GM19238 (cell line): Measurements from ENCODE around the gene TMEM120B.
"Not testable (repeated sequence)": the region's sequence is repeated elsewhere in the genome, so short reads cannot be mapped to it uniquely, and the experiment has no call there.

Experiments
- DNase-seq: peaks from one replicate; pipeline ENCODE4 v3.0.0; 2011; ENCODE audit warnings: low spot score; ENCODE audit not compliant: insufficient read length

Gene TMEM120B

DNA sequence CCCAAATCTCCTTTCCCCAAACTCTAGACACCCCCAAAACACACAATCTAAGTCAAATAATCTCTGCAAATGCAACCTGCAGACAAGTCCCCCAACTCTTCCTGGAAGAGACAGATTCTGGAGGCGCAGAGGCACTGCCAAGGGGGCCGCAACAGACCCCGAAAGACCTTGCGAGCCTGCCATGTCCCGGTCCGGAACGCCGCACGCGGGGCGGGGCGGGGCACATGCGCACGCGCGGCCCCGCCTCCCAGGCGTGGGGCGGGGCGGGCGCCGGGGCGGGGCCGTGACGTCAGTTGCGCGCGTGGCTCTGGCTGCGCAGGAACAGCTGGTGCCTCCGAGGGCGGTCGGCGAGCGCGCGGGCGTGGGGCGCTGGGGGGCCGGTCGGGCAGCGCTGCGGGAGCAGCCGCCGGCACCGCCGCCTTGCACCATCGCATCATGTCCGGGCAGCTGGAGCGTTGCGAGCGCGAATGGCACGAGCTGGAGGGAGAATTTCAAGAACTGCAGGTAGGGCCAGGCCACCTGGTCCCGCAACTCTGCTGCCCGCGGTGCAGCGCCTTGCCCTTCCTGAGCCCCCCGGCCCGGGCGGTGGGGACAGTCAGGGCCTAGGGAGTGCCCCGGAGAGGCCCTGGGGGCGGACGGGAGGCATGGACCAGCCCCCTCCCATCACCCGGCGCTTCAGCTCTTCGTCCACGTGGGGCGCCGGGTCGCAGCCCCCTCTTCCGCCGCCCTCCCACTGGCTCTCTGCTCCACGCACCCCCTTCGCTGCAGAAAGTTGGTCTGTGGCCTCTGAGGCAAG is at the start of gene TMEM120B:
Gene TMEM120B (plus strand): TSS at position 292 of the 796 bp plus-strand sequence. CDS start 144 bp downstream, at position 436.
- peak; percentile 77 for DNase-seq

DNA sequence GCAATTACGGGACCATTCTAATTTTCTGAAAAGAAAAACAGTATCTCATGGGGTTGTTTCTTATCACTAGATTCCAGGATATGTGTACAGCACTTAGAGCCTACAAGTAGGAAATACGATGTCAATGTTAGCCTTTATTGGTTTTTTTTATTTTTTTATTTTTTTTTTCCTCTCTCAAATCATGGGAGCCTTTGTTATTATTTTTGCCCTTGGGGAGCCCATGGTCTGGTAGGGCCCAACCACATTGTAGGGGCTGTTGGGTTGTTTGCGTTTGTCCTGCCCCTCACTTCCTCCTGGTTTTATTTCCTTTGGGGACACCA is 49.0 kb upstream of the TMEM120B start:
- DNase-seq: no peak

DNA sequence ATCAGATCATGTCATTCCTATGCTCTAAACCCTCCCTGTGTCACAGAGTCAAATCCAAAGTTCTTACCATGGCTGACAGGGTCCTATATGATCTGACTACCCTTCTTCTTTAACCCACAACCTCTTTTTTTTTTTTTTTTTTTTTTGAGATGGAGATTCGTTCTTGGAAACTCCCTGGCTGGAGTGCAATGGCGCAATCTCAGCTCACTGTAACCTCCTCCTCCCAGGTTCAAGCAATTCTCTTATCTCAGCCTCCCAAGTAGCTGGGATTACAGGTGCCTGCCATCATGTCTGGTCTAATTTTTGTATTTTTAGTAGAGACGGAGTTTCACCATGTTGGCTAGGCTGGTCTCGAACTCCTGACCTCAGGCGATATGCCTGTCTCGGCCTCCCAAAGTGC is 45.7 kb upstream of the TMEM120B start:
- not testable (repeated sequence) for DNase-seq

DNA sequence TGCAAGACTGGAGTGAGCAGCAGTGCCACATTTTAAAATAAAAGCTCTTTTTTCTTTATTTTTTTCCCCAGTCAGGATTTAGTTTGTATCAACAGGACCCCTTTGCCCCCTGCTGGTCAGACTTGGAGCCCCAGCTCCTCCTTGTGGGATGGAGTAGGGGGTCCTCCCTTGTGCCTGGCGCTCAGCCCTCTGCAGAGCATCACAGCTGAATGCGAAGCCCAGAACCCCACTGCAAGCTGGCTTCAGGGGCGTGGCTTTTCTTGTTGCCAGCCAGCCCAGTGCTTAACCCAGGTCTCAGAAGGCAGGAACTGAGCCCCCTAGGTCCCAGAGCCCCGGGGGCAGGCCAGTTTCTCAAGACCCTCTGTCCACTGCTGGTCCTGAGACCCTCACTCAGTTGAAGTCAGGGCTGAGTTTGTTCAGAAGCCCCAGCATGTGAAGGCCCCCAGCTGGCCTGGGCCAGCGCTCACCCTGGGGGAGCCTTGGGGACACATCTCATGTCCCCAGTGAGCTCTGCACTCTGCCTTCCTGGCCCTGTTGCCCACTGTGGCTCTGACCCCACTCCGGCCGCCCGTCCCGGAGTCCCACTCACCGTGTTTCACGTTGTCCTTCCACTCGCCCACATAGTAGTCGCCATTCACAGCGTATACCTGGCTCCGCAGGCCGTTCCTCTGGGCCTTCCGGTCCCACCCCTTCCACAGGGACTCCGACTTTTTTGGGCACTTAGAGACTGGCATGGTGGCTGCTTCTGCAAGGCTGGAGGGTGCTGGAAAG is 43.6 kb upstream of the TMEM120B start:
- no peak for DNase-seq

DNA sequence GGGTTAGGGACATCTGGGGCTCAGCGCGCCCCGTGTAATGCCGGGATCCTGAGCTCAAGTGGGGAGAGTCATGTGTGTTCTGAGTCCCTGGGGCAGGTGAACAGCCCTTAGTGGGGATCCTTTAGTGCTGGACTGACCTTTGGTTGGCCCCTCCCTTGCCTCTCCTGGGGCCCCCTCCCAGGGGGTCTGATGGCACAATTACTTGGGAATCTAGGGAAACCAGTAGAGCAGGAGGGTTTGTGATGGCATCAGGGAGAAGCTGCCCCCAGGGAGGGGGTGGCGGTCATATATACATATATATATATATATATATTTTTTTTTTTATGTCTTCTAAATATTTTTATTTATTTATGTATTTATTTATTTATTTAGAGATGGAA is 43.0 kb upstream of the TMEM120B start, which contains the start of gene MORN3:
Gene MORN3 (minus strand): TSS at position 134 of the 380 bp plus-strand sequence. CDS start 171 bp downstream, outside the sequence.
- no peak for DNase-seq

DNA sequence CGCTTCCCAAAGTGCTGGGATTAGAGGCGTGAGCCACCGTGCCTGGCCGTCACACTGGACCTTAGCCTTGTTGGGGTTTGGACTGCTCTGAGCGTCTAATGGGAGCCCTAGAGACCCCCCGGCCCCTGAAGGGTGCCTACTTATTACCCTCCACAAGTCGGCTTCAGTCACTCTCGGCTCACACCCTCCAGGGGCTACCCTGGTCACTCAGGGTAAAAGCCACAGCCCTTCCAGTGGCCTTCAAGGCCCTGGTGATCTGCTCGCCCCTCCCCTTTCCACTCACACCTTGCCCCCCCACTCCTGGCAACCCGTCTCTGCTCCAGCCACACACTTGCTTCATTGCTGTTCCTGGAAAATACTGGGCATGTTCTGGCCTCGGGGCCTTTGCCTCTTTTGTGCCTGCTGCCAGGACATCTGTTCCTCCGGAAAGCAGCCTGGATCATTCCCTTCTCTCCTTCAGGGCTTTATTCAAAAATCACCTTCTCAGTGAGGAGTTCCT is 39.5 kb upstream of the TMEM120B start:
- no peak for DNase-seq

DNA sequence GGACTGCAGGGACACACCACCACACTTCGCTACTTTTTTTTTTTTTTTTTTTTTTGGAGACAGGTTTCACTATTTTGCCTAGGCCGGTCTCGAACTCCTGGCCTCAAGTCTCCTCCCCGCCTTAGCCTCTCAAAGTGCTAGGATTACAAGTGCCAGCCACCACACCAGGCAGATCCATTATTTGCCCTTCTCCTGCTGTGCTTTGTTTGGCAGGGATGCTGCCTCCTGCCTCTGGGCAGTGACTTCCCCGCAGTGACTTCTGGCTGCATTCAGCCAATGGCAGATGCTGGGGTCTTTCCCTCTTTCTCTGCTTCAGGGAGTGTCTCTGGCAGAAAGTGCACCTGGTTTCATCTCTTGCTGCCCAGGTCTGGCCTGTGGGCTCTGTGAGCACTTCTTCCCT is 36.4 kb upstream of the TMEM120B start:
- no peak for DNase-seq

DNA sequence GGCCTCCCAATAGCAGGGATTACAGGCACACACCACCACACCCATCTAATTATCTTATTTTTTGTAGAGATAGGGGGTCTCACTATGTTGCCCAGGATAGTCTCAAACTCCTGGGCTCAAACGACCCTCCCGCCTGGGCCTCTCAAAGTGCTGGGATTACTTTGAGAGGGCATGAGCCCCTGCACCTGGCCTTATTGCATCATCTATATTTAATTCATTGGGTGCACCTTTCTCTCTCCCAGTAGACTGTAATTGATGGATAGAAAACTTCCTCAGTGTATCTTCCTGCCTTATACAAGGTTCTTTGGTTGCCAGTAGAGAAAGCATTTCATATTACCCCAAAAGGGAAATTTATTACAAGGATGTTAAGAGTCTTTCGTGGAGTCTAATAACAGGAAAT is 34.2 kb upstream of the TMEM120B start:
- no peak for DNase-seq

DNA sequence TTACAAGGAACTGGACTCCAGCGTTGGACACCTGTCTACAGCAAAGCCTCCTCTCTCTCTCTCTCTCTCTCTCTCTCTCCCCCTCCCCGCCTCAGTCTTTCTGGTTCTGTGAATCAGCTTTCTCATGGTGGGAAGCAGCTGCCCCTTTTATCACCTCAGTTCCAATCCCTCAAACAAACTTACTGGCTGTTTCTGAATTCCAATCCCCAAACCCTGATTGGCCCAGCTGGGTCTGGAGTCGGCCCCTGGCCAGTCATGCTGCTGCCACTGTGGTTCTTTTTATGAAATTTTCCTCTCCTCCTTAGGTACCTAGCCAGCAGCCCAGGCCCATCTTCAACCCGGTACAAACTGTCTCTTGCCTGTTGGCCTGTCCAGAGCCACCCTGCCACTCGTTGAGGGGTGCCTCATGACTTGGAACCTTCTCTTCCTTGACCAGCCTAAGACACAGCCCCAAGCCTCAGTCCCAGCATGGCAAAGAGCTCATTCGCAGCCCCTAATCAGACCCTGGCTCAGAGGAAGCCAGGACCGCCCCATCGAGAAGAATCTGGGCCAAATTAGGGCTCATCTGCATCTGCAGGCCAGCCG is 33.7 kb upstream of the TMEM120B start:
- no peak for DNase-seq

DNA sequence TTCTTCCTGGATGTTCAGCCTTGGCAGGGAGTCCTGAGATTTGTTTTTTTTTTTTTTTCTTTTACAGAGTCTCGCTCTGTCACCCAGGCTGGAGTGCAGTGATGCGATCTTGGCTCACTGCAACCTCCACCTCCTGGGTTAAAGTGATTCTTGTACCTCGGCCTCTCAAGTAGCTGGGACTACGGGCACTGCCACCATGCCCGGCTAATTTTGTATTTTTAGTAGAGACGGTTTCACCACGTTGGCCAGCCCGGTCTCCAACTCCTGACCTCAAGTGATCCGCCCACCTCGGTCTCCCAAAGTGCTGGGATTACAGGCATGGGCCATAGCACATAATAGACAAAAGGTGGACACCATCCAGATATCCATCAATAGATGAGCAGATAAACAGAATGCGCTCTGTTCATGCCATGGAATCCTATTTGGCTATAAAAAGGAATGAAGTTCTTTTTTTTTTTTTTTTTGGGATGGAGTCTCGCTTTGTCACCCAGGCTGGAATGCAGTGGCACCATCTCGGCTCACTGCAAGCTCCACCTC is 32.8 kb upstream of the TMEM120B start:
- not testable (repeated sequence) for DNase-seq

DNA sequence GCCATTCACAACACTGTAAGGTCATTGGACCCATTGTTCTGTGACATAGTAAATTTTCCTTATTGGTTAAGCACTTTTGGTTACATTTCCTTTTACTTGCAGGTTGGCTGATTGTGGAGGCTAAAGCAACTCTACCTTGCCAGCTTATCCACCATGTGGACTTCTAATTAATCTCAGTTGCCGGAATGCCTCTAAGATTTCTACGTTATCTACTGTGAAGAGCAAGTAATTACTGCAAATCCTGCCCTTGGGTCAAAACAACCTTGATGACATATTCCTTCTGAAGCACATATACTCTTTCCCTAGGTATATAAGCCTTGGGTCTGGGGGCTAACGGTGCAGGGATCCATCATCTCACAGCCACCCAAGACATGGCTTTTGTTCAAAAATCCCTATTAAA is 23.6 kb upstream of the TMEM120B start:
- DNase-seq: no peak

DNA sequence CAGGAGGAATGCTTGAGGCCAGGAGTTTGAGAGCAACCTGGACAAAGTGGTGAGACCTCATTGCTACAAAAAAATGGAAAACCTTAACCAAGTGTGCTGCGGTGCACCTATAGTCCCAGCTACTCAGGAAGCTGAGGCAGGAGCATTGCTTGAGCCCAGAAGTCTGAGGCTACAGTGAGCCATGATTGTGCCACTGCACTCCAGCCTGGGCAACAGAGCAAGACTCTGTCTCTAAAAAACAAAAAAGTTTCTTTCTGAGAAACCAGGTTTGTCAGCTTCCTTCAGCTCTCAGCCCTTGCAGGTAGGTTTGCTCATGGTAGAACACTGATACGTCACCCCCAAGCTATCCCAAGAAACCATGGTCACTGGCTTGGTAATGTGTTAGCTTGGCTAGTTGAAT is 23.1 kb upstream of the TMEM120B start:
- no peak for DNase-seq

DNA sequence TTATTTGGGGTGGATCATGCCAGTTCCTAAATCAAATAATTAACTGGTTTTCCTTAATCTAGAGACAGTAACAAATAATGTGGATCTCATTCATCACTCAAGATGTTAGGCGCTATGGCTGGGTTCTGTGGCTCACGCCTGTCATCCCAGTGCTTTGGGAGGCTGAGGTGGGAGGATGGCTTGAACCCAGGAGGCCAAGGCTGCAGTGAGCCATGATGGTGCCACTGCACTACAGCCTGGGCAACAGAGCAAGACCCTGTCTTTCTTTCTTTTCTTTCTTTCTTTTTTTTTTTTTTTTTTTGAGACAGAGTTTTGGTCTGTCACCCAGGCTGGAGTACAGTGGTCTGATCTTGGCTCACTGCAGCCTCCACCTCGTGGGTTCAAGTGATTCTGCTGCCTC is 19.8 kb upstream of the TMEM120B start:
- not testable (repeated sequence) for DNase-seq

DNA sequence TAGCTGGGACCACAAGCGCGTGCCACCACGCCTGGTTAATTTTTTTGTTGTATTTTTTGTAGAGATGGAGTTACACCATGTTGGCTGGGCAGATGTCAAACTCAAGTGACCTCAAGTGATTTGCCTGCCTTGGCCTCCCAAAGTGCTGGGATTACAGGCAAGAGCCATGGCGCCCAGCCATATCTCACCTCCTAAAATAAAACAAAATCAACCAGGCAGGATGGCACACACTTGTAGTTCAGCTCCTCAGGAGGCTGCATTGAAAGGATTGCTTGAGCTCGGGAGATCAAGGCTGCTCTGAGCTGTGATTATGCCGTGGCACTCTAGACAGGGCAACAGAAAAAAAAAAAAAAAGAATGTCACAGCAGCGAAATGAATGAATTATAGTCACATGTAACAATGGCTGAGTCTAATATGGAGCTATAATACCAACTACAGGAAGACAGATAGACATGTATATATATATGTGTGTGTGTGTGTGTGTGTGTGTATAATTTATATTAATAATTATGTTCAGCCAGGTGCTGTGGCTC is 19.3 kb upstream of the TMEM120B start:
- no peak for DNase-seq

DNA sequence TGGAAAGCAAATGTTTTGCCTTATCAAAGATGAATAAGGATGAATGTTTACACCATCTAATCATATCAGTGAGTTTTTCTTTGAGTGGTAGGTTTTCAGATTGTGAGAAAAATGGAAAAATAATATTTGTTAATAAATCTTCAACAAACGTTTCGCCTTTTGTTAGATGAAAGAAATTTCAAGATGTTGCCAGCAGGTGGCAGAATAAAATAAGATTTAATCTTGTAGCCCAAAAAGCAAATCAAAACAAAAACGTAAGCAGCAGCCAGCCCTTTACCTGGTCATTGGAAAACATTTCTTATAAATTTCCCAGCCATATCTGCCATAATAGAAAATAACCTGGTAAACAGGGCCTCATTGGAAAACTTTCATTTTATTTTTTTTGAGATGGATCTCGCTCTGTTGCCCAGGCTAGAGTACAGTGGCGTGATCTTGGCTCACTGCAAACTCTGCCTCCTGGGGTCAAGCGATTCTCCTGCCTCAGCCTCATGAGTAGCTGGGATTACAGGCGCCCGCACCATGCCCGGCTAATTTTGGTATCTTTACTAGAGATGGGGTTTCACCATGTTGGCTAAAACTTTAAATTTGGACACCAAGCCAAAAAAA is 15.4 kb upstream of the TMEM120B start:
- peak; percentile 20 for DNase-seq

DNA sequence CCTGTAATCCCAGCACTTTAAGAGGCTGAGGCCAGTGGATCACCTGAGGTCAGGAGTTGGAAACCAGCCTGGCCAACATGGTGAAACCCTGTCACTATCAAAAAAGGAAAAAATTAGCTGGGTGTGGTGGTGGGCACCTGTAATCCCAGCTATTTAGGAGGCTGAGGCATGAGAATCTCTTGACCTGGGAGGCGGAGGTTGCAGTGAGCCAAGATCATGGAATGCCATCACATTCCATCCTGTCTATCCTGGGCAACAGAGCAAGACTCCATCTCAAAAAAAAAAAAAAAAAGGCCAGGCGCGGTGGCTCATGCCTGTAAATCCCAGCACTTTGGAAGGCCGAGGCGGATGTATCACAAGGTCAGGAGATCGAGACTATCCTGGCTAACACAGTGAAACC is 14.7 kb upstream of the TMEM120B start:
- not testable (repeated sequence) for DNase-seq

DNA sequence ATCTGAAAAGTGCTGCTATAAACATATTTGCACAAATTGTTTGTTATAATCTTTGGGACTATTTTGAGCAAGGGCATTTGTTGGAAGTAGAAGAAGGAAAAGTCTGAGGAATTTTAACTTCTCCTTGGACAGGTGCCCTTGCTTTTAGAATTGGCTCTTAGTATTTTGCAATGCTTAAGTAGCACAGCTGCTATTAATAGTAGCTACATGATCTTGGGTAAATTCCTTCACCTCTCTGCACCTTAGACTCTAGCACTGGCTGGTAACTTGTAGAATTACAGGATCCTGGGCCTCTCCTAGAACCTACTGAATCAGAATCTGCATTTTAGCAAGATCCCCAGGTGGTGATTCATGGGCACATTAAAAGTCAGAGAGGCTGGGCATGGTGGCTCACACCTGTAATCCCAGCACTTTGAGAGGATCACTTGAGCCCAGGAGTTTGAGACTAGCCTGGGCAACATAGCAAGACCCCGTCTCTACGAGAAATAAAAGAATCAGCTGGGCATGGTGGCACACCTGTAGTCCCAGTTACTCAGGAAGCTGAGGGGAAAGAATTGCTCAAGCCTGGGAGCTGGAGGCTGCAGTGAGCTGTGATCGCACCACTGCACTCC is 10.8 kb upstream of the TMEM120B start:
- no peak for DNase-seq

DNA sequence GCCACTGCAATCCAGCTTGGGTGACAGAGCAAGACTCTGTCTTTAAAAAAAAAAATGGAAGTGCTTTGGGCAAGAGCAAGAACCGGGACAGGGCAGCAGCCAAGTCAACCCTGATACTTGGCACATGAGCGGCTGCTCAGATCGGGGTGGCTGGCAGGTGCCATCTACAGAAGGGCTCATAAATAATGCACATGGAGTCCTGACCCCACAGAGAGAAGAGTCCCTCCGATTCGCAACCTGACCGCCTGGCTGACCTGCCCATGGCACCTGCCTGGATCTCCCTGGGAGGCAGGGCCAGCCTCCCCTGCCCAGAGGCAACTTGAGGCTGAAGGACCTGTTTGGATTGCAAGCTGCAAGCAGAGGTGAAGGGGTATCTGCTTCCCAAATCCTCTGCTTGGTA is 9.6 kb upstream of the TMEM120B start:
- DNase-seq: no peak

DNA sequence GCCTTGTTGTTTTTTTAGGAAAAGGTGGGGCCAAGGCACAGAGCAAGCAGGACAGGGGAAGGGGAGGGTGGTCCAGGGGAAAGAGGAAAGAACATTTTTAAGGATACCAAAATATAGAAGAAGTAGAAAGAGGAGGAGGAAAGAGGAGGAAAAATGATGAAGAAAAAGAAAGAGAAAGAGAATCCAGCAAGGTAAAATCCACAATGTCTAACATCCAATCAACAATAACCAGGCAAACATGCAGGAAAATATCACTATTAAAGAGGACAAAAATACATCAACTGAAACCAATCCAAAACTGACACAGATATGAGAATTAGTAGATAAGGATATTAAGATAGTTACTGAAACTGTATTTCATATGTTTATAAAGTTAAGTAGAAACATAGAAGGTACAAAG is 7.0 kb upstream of the TMEM120B start:
- DNase-seq: no peak

DNA sequence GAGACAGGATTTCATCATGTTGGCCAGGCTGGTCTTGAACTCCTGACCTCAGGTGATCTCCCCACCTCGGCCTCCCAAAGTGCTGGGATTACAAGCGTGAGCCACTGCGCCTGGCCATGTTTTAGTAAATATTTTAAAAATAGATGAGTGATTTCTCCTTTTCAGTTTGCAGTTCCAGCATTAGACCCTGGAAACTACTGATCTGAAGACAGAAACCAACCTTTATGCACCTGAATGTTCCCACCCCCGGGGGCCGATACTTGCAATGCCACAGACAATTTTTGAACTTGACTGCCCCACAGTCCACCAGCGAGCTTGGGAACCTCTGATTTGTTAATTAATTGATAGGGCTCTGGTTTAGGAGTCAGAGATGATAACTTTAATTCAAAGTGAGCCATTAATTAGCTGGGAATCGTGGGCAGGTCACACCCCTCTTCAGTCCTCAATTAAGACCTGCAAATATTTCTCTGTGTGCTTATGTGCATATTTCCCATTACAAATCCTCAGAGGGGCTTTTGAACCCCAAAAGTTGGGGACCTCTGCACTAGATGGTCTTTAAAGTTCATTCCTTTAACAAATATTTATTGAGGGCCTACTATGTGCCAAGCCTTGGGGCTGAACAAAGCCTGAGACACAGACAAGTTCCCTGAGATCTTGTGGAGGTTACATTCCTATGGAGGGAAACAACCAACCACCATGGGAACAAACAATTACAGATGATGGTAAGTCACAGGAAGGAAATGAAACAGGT is 4.1 kb upstream of the TMEM120B start:
- no peak for DNase-seq
